Erythroblast (primary cell): Measurements from ENCODE around the gene TBC1D1.

Experiments
- GATA1 ChIP-seq: IDR thresholded peaks from 2 replicates; pipeline ENCODE4 v1.6.1; 2011; ENCODE audit warnings: low read depth, mild to moderate bottlenecking, control low read depth, low read length, moderate library complexity
- POLR2A ChIP-seq: IDR thresholded peaks from 2 replicates; pipeline ENCODE4 v1.6.1; 2011; ENCODE audit warnings: mild to moderate bottlenecking, low read length

GRCh38 chr4:37990731-37991245, 99.9 kb downstream of the TBC1D1 start:
- TF ChIP-seq POLR2A (no peak), GATA1 (no peak)
